MV-4-11 (cell line): ENCODE measurements around the gene DIDO1.

Experiments used
- DNase-seq: peaks from one replicate; lab custom pipeline; 2025; lab: John Stamatoyannopoulos, UW

Gene DIDO1

GRCh38 chr20:62951143-62951895, 25.0 kb upstream of the DIDO1 start:
- no peak for DNase-seq

GRCh38 chr20:62950741-62951140, 24.4 kb upstream of the DIDO1 start:
- no peak for DNase-seq

GRCh38 chr20:62949962-62950361, 23.7 kb upstream of the DIDO1 start:
- no peak for DNase-seq

GRCh38 chr20:62949153-62949821, 23.0 kb upstream of the DIDO1 start:
- DNase-seq = peak; percentile 45

- DNase-seq = no peak
Measured at GRCh38 chr20:62947532-62948300, 21.4 kb upstream of the DIDO1 start.

GRCh38 chr20:62946918-62947317, 20.6 kb upstream of the DIDO1 start:
- DNase-seq = no peak

GRCh38 chr20:62945771-62946339, 19.6 kb upstream of the DIDO1 start:
- no peak for DNase-seq

- DNase-seq = no peak
Measured at GRCh38 chr20:62944746-62945145, 18.4 kb upstream of the DIDO1 start.

- no peak for DNase-seq
Measured at GRCh38 chr20:62944184-62944583, 17.9 kb upstream of the DIDO1 start.

- no peak for DNase-seq
Measured at GRCh38 chr20:62943396-62943795, 17.1 kb upstream of the DIDO1 start.

- no peak for DNase-seq
Measured at GRCh38 chr20:62942456-62942855, 16.2 kb upstream of the DIDO1 start.

GRCh38 chr20:62941792-62942191, 15.5 kb upstream of the DIDO1 start:
- no peak for DNase-seq

GRCh38 chr20:62940875-62941274, 14.6 kb upstream of the DIDO1 start:
- DNase-seq = no peak

- DNase-seq = no peak
Measured at GRCh38 chr20:62938105-62938888, 12.0 kb upstream of the DIDO1 start, which contains the start of gene GID8. GID8 (plus strand) TSS chr20:62938147; CDS start chr20:62941503, 3,356 bp downstream.

- DNase-seq = peak; percentile 93
Measured at GRCh38 chr20:62937268-62938104, 11.2 kb upstream of the DIDO1 start.

- no peak for DNase-seq
Measured at GRCh38 chr20:62935968-62936585, 9.8 kb upstream of the DIDO1 start.

- no peak for DNase-seq
Measured at GRCh38 chr20:62935204-62935967, 9.1 kb upstream of the DIDO1 start.

GRCh38 chr20:62933966-62934365, 7.7 kb upstream of the DIDO1 start:
- DNase-seq = no peak

- DNase-seq = no peak
Measured at GRCh38 chr20:62931464-62931863, 5.2 kb upstream of the DIDO1 start.
